Measurements from ENCODE around the gene PBX3. TPM values are rescaled to one million over a fixed set of nuclear protein-coding genes. Genes with fewer than 3 reads are reported as not detected.

The PBX3 gene
- total and polyA plus RNA-seq, 4 donors = 7.3 to 18.9 (median 11.1) TPM

DNA sequence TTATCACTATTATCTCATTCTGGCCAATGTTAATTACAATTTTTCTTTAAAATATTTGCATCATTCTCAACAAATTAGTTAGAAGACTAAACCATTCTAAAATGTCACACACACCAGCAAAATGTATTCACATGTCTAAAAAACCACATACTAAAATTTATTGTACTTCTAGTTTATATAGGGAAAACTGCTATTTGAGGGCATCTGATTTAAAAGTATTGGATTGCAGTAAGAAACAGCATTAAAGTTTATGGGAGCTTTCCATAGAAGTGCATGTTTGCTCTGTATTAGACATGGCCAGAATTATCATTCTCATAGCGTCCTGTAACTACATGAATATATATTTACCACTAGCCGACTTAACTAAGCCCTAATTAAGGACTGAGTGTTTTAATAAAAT is 150.3 kb downstream of the PBX3 start:
- Histone ChIP-seq H3K4me3 (ENCODE audit: low read depth in 1 of 3, low read length in 3 of 3) (no peak overlapping the region), H3K4me1 (ENCODE audit: control insufficient read depth in 4 of 4, insufficient read depth in 4 of 4, low read length in 3 of 4) (no peaks in the 10 kb centered on the region), H3K36me3 (ENCODE audit: control insufficient read depth in 4 of 4, insufficient read depth in 3 of 4, low read depth in 1 of 4, low read length in 3 of 4) (no peaks in the 10 kb centered on the region), H3K27ac (ENCODE audit: low read depth in 1 of 2, low read length in 2 of 2) (no peak overlapping the region), H3K9ac (ENCODE audit: low read depth in 1 of 2, low read length in 2 of 2) (no peak overlapping the region), H3K9me3 (ENCODE audit: control insufficient read depth in 4 of 4, low read length in 3 of 4) (no peaks in the 10 kb centered on the region), H3K27me3 (ENCODE audit: control insufficient read depth in 4 of 4, insufficient read depth in 4 of 4, low read length in 3 of 4) (no peaks in the 10 kb centered on the region)
- no peak for DNase-seq (ENCODE audit: low spot score)
- TF ChIP-seq NR2F2 (IDR thresholded peaks at IDR 0.05) = no peak
- TF ChIP-seq, protein P1, sequence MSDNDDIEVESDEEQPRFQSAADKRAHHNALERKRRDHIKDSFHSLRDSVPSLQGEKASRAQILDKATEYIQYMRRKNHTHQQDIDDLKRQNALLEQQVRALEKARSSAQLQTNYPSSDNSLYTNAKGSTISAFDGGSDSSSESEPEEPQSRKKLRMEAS (IDR thresholded peaks at IDR 0.05) = no peak
- WGBS = 98% methylated on average over 2 of the region's 2 CpGs

DNA sequence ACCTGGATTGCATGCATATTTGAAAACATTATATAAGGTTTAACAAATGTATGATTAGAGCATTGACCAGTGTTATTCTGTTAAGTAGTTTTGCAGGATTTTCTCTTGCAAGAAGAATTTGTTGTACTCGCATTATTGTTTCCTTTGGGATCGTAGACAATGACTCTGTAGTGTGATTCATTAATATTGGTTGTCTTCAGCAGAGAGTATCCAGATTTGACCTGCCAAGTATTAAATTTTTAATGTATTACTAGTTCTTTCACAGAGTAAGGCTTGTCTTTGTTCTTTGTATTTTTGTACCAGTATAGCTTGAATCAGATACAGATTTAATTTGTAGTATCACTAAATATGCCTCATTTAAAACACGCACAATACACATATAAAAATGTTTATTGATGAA is 155.0 kb downstream of the PBX3 start:
- Histone ChIP-seq H3K27me3 (ENCODE audit: control insufficient read depth in 4 of 4, insufficient read depth in 4 of 4, low read length in 3 of 4) (no peaks in the 10 kb centered on the region), H3K27ac (ENCODE audit: low read depth in 1 of 2, low read length in 2 of 2) (no peak overlapping the region), H3K36me3 (ENCODE audit: control insufficient read depth in 4 of 4, insufficient read depth in 3 of 4, low read depth in 1 of 4, low read length in 3 of 4) (no peaks in the 10 kb centered on the region), H3K4me3 (ENCODE audit: low read depth in 1 of 3, low read length in 3 of 3) (no peak overlapping the region), H3K9me3 (ENCODE audit: control insufficient read depth in 4 of 4, low read length in 3 of 4) (no peaks in the 10 kb centered on the region), H3K4me1 (ENCODE audit: control insufficient read depth in 4 of 4, insufficient read depth in 4 of 4, low read length in 3 of 4) (no peaks in the 10 kb centered on the region), H3K9ac (ENCODE audit: low read depth in 1 of 2, low read length in 2 of 2) (no peak overlapping the region)
- TF ChIP-seq GABPA (IDR thresholded peaks at IDR 0.05 in 1 of 2, conservative IDR thresholded peaks at IDR 0.05 in 1 of 2) = no peak
- no peak for DNase-seq (ENCODE audit: low spot score)
- WGBS = 93% methylated on average over 3 of the region's 3 CpGs

- WGBS = 87% methylated on average over 2 of the region's 2 CpGs
- H3K9me3 ChIP-seq (ENCODE audit: control insufficient read depth in 4 of 4, low read length in 3 of 4) = no peaks in the 10 kb centered on the region
Measured at GRCh38 chr9:125902831-125903512, 155.8 kb downstream of the PBX3 start.

More at GRCh38 chr9:125902831-125903512, 155.8 kb downstream of the PBX3 start:
- Histone ChIP-seq H3K4me3 (ENCODE audit: low read depth in 1 of 3, low read length in 3 of 3) (no peak overlapping the region), H3K9ac (ENCODE audit: low read depth in 1 of 2, low read length in 2 of 2) (no peak overlapping the region), H3K27ac (ENCODE audit: low read depth in 1 of 2, low read length in 2 of 2) (no peak overlapping the region), H3K27me3 (ENCODE audit: control insufficient read depth in 4 of 4, insufficient read depth in 4 of 4, low read length in 3 of 4) (no peaks in the 10 kb centered on the region), H3K4me1 (ENCODE audit: control insufficient read depth in 4 of 4, insufficient read depth in 4 of 4, low read length in 3 of 4) (no peaks in the 10 kb centered on the region), H3K36me3 (ENCODE audit: control insufficient read depth in 4 of 4, insufficient read depth in 3 of 4, low read depth in 1 of 4, low read length in 3 of 4) (no peaks in the 10 kb centered on the region)
- TF ChIP-seq RXRA (IDR thresholded peaks at IDR 0.05) (no peak), CTCF (IDR thresholded peaks at IDR 0.05; ENCODE audit: low read depth, low read length, missing input control) (no peak), RAD21 (IDR thresholded peaks at IDR 0.05) (no peak), SP1 (IDR thresholded peaks at IDR 0.05) (no peak), HNF4G (IDR thresholded peaks at IDR 0.05) (no peak), EGR1 (IDR thresholded peaks at IDR 0.05; ENCODE audit: low read depth in 2 of 2) (no peak), GABPA (IDR thresholded peaks at IDR 0.05 in 1 of 2, conservative IDR thresholded peaks at IDR 0.05 in 1 of 2) (no peak), TAF1 (conservative IDR thresholded peaks at IDR 0.05) (no peak), NR2F2 (IDR thresholded peaks at IDR 0.05) (no peak), HNF4A (conservative IDR thresholded peaks at IDR 0.05) (no peak), YY1 (IDR thresholded peaks at IDR 0.05) (no peak)
- TF ChIP-seq, protein P2, sequence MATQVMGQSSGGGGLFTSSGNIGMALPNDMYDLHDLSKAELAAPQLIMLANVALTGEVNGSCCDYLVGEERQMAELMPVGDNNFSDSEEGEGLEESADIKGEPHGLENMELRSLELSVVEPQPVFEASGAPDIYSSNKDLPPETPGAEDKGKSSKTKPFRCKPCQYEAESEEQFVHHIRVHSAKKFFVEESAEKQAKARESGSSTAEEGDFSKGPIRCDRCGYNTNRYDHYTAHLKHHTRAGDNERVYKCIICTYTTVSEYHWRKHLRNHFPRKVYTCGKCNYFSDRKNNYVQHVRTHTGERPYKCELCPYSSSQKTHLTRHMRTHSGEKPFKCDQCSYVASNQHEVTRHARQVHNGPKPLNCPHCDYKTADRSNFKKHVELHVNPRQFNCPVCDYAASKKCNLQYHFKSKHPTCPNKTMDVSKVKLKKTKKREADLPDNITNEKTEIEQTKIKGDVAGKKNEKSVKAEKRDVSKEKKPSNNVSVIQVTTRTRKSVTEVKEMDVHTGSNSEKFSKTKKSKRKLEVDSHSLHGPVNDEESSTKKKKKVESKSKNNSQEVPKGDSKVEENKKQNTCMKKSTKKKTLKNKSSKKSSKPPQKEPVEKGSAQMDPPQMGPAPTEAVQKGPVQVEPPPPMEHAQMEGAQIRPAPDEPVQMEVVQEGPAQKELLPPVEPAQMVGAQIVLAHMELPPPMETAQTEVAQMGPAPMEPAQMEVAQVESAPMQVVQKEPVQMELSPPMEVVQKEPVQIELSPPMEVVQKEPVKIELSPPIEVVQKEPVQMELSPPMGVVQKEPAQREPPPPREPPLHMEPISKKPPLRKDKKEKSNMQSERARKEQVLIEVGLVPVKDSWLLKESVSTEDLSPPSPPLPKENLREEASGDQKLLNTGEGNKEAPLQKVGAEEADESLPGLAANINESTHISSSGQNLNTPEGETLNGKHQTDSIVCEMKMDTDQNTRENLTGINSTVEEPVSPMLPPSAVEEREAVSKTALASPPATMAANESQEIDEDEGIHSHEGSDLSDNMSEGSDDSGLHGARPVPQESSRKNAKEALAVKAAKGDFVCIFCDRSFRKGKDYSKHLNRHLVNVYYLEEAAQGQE (IDR thresholded peaks at IDR 0.05) = no peak
- TF ChIP-seq, protein P1 (IDR thresholded peaks at IDR 0.05) = no peak
- TF ChIP-seq, protein P3, sequence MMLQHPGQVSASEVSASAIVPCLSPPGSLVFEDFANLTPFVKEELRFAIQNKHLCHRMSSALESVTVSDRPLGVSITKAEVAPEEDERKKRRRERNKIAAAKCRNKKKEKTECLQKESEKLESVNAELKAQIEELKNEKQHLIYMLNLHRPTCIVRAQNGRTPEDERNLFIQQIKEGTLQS (IDR thresholded peaks at IDR 0.05) = no peak
- DNase-seq (ENCODE audit: low spot score) = no peak
